ENCODE measurements around the gene UCK2. TPM values are rescaled to one million over a fixed set of nuclear protein-coding genes. Genes with fewer than 3 reads are reported as not detected.

UCK2 gene
- total and polyA plus RNA-seq, 2 of the 8 experiments (the other 6 are each of a cell fraction or from before 2014, with no cell fraction given): 103 to 109 TPM

DNA sequence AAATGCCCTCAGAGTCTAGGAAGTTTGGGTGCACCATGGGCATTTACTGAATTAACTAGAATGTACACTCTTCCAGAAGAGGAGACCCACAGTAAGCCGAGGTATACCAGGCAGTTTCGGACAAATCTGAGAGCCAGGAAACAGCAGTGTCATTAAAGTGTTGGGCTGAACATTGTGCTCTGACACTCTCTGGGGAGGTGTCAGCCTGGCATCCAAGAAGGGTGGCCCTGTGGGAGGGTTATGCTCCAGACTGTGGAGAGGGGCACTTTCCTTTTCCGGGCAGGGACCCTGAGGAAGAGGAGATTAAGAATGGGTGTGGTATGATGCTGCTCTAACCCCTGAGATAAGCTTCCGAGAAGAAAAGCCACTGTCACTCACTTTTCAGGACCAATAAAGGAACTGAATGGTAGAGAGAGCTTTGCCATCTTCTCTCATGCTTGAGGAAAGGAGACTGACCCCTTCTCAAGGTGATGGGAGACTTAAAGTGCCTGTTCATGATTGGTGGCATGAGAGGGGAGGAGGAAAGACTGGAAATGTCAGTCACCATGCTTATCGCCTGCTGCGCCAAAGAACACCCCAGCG, 98.2 kb downstream of the UCK2 start:
- Histone ChIP-seq H2BK120ac (replicated peaks; ENCODE audit: low read depth, low read length) (no peak overlapping the region), H3K4me1 (replicated peaks in 1 of 4; ENCODE audit: control insufficient read depth in 3 of 4, insufficient read depth in 4 of 4, low read length in 3 of 4) (no peaks in the 10 kb centered on the region), H3K27ac (ENCODE audit: low read depth, low read length) (no peak overlapping the region), H3K4ac (replicated peaks; ENCODE audit: insufficient read length, low read depth, low read length) (no peak overlapping the region), H3K56ac (replicated peaks; ENCODE audit: insufficient read length, low read depth, low read length) (no peak overlapping the region), H4K8ac (ENCODE audit: extremely low read depth, insufficient read depth, low read length) (no peak overlapping the region), H3K79me2 (ENCODE audit: control insufficient read depth in 1 of 2, insufficient read depth in 2 of 2, low read length in 2 of 2) (no peaks in the 10 kb centered on the region), H3K36me3 (ENCODE audit: control insufficient read depth in 2 of 4, insufficient read depth in 4 of 4, low read length in 3 of 4) (no peaks in the 10 kb centered on the region), H3K4me3 (ENCODE audit: extremely low read depth in 1 of 4, insufficient read depth in 2 of 4, low read depth in 3 of 4, low read length in 4 of 4) (no peak overlapping the region), H2AK5ac (ENCODE audit: low read depth, low read length) (no peak overlapping the region), H2AFZ (ENCODE audit: low read length) (no peak overlapping the region), H2BK12ac (ENCODE audit: low read depth, low read length) (no peak overlapping the region), H2BK15ac (ENCODE audit: low read length) (no peak overlapping the region), H2BK20ac (ENCODE audit: low read length) (no peak overlapping the region), H3K23me2 (ENCODE audit: low read depth, low read length) (no peaks in the 10 kb centered on the region), H4K5ac (ENCODE audit: insufficient read length, low read depth, low read length) (no peak overlapping the region), H3K79me1 (ENCODE audit: low read depth, low read length) (no peaks in the 10 kb centered on the region), H3K4me2 (ENCODE audit: insufficient read depth in 1 of 2, low read depth in 2 of 2, low read length in 2 of 2) (no peak overlapping the region), H3K18ac (ENCODE audit: extremely low read depth, low read length) (no peak overlapping the region), H3K23ac (ENCODE audit: insufficient read length) (no peak overlapping the region), H4K20me1 (replicated peaks in 1 of 2; ENCODE audit: control insufficient read depth in 1 of 2, insufficient read depth in 2 of 2, low read length in 2 of 2) (no peaks in the 10 kb centered on the region), H2BK5ac (ENCODE audit: low read depth, low read length) (no peak overlapping the region), H3K14ac (ENCODE audit: insufficient read length) (no peak overlapping the region), H4K91ac (replicated peaks; ENCODE audit: insufficient read length, low read length) (no peak overlapping the region), H3K9ac (replicated peaks in 1 of 4; ENCODE audit: extremely low read depth in 1 of 4, low read depth in 3 of 4, low read length in 3 of 4) (no peak overlapping the region), H3K9me3 (ENCODE audit: insufficient read depth in 2 of 2, low read depth in 1 of 2, low read length in 1 of 2) (no peaks in the 10 kb centered on the region), H3K27me3 (replicated peaks in 1 of 4; ENCODE audit: control insufficient read depth in 3 of 4, extremely low read depth in 1 of 4, insufficient read depth in 3 of 4, low read length in 3 of 4) (no peaks in the 10 kb centered on the region)
- no peak for FAIRE-seq
- WGBS, 2 experiments (ENCODE audit: extremely low coverage in 1 of 2, insufficient coverage in 1 of 2, insufficient read length in 1 of 2, insufficient replicate concordance in 2 of 2, low coverage in 1 of 2, low lambda C conversion rate in 2 of 2, missing lambda C conversion rate in 1 of 2): 77% methylated on average over 7 of the region's 7 CpGs; no CpG with 5 or more reads in 1 of the 2 experiments
- no peak for DNase-seq (ENCODE audit: low read depth in 1 of 2, low spot score in 2 of 2)
- ChIA-PET POLR2A (ENCODE audit: partially characterized antibody) (no interaction called here), CTCF (ENCODE audit: partially characterized antibody) (interaction anchor here (0.7 to 7.9 kb wide), 27 partner anchors 8 to 1134 kb away, joined by 3 to 75 read pairs (median 4); no protein-coding TSS in a partner anchor)
- TF ChIP-seq ZNF274 (IDR thresholded peaks at IDR 0.05; ENCODE audit: borderline replicate concordance, extremely low read depth, low read length) (no peak), NRF1 (IDR thresholded peaks at IDR 0.05; ENCODE audit: low read depth, low read length) (no peak), RAD21 (IDR thresholded peaks at IDR 0.05 in 1 of 2, conservative IDR thresholded peaks at IDR 0.05 in 1 of 2; ENCODE audit: low read depth in 2 of 2, low read length in 2 of 2) (no peak), RNF2 (IDR thresholded peaks at IDR 0.05; ENCODE audit: borderline replicate concordance, low read depth, low read length, missing control alignments, poor library complexity, severe bottlenecking) (no peak), GABPA (IDR thresholded peaks at IDR 0.05; ENCODE audit: borderline replicate concordance, insufficient read depth, low read length) (no peak), JUND (IDR thresholded peaks at IDR 0.05; ENCODE audit: low read length) (no peak)
- TF ChIP-seq, protein P1, sequence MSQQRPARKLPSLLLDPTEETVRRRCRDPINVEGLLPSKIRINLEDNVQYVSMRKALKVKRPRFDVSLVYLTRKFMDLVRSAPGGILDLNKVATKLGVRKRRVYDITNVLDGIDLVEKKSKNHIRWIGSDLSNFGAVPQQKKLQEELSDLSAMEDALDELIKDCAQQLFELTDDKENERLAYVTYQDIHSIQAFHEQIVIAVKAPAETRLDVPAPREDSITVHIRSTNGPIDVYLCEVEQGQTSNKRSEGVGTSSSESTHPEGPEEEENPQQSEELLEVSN (IDR thresholded peaks at IDR 0.05): no peak

All from H1 (cell line).